K562 (cell line): ENCODE data around the gene MTFR2. TPM values are rescaled to one million over a fixed set of nuclear protein-coding genes. Genes with fewer than 3 reads are reported as not detected.

ENCODE experiments used
- CGGBP1 ChIP-seq: fragments of 250-450 bp; sonication (Bioruptor Pico); IDR thresholded peaks from 2 replicates; pipeline ENCODE4 v1.9.0; 2021; ENCODE audit warnings: mild to moderate bottlenecking
- CREBBP ChIP-seq: IDR thresholded peaks from one replicate; pipeline ENCODE4 v1.6.1; 2012; ENCODE audit warnings: low read depth, mild to moderate bottlenecking, control low read depth, inconsistent platforms, low read length
- HIVEP1 ChIP-seq: fragments of 250-450 bp; sonication (Bioruptor Pico); IDR thresholded peaks from 2 replicates; pipeline ENCODE4 v1.4.0; 2020; ENCODE audit warnings: mild to moderate bottlenecking
- HMGXB4 ChIP-seq: sonication (generic); formaldehyde crosslinking; IDR thresholded peaks from 2 replicates; pipeline ENCODE4 v1.8.1; 2023; ENCODE audit warnings: mild to moderate bottlenecking, missing genetic modification reagents
- NR2C2 ChIP-seq, 2 experiments: fragments of 200-800 bp in 1 of 2; sonication (Bioruptor generic) in 1 of 2; sonication (generic) in 1 of 2; formaldehyde crosslinking in 1 of 2; IDR thresholded peaks; 2 replicates each; pipeline versions ENCODE4 v1.6.1 to v1.8.0; 2016 to 2022; ENCODE audit warnings: mild to moderate bottlenecking in 1 of 2, missing compliant biosample characterization in 1 of 2, missing genetic modification characterization in 1 of 2, missing genetic modification reagents in 1 of 2
- RAD21 ChIP-seq, 2 experiments: fragments of 250-450 bp in 1 of 2; fragments of 450-650 bp in 1 of 2; sonication (Bioruptor Pico) in 1 of 2; formaldehyde crosslinking in 1 of 2; IDR thresholded peaks in 1 of 2; conservative IDR thresholded peaks in 1 of 2; 2 replicates each; pipeline versions ENCODE4 v1.4.0 to v1.8.0; 2020 to 2022; ENCODE audit warnings: mild to moderate bottlenecking in 2 of 2, moderate library complexity in 1 of 2
- RBM15 ChIP-seq: fragments of 200-400 bp; formaldehyde crosslinking; IDR thresholded peaks from 2 replicates; pipeline ENCODE4 v1.6.1; 2018; ENCODE audit warnings: mild to moderate bottlenecking, low read length, moderate library complexity; ENCODE audit not compliant: insufficient read depth
- RERE ChIP-seq: sonication (generic); formaldehyde crosslinking; IDR thresholded peaks from 2 replicates; pipeline ENCODE4 v1.8.0; 2023; ENCODE audit warnings: missing genetic modification reagents, mild to moderate bottlenecking, borderline replicate concordance
- SLC30A9 ChIP-seq: fragments of 250-450 bp; sonication (Bioruptor Pico); IDR thresholded peaks from 2 replicates; pipeline ENCODE4 v1.8.0; 2022; ENCODE audit warnings: mild to moderate bottlenecking, moderate library complexity
- SREBF1 ChIP-seq: fragments of 150-350 bp; IDR thresholded peaks from 2 replicates; pipeline ENCODE4 v1.6.1; 2014; ENCODE audit warnings: antibody characterized with exemption, low read depth, low read length, borderline replicate concordance
- USF1 ChIP-seq: sonication (generic); formaldehyde crosslinking; IDR thresholded peaks from 2 replicates; pipeline ENCODE4 v1.9.0; 2022; ENCODE audit warnings: mild to moderate bottlenecking, missing genetic modification reagents
- VEZF1 ChIP-seq: fragments of 200-800 bp; sonication (Bioruptor generic); IDR thresholded peaks from 2 replicates; pipeline ENCODE4 v1.6.1; 2017; ENCODE audit warnings: missing genetic modification characterization, missing compliant biosample characterization
- ZNF146 ChIP-seq: IDR thresholded peaks from one replicate; pipeline ENCODE4 v1.6.1; 2018; ENCODE audit warnings: missing compliant biosample characterization; ENCODE audit not compliant: unreplicated experiment
- ZNF444 ChIP-seq: fragments of 250-450 bp; sonication (Bioruptor Pico); IDR thresholded peaks from 2 replicates; pipeline ENCODE4 v1.4.0; 2020; ENCODE audit warnings: mild to moderate bottlenecking, moderate library complexity
- ZNF445 ChIP-seq: fragments of 250-450 bp; sonication (Bioruptor Pico); IDR thresholded peaks from 2 replicates; pipeline ENCODE4 v1.4.0; 2020; ENCODE audit warnings: low read depth, mild to moderate bottlenecking, moderate library complexity
- polyA plus RNA-seq, 8 experiments: library from polyadenylated mRNA; depleted of rRNA in 4 of 8; stranded (reverse) in 5 of 8; unstranded in 3 of 8; fragments of >200 nt; fragmentation: Nextera tagmentation in 2 of 8; fragmentation: Illumina TruSeq in 1 of 8; extraction: Ambion mirVana in 2 of 8; extraction: Trizol in 1 of 8; gene quantifications; 2 replicates each; pipeline versions ENCODE4 v1.2.1 to v1.2.3, GENCODE V29; 2011 to 2014; ENCODE audit warnings: inconsistent platforms in 1 of 8, missing spikeins in 1 of 8
- total RNA-seq, 7 experiments: library from RNA; depleted of rRNA in 6 of 7; stranded (reverse); fragments of >200 nt in 6 of 7; fragmentation: Illumina TruSeq in 2 of 7; extraction: Trizol in 2 of 7; gene quantifications; 2 replicates each; pipeline versions ENCODE4 v1.2.1 to v1.2.3, GENCODE V29; 2011 to 2021; ENCODE audit warnings: low replicate concordance in 1 of 7

The MTFR2 gene
- total and polyA plus RNA-seq, 9 of the 15 experiments (the other 6 are each of a cell fraction or from before 2014, with no cell fraction given), result 10.1 to 63.3 (median 45.9) TPM

- no peak for TF ChIP-seq RAD21 (CRISPR knock-in tag; conservative IDR thresholded peaks at IDR 0.05 in 1 of 2, IDR thresholded peaks at IDR 0.05 in 1 of 2)
- TF ChIP-seq HMGXB4 (CRISPR knock-in tag), result no peak
- TF ChIP-seq ZNF444 (CRISPR knock-in tag), result no peak
- TF ChIP-seq CGGBP1 (CRISPR knock-in tag), result no peak
- no peak for TF ChIP-seq RBM15
- no peak for TF ChIP-seq SREBF1
- 0 out of 2 replicates have a peak, but pooled peaks have one; percentile 24 for TF ChIP-seq RERE (CRISPR knock-in tag)
- no peak for TF ChIP-seq HIVEP1
- no peak; the same call in 1 of the 2 replicates for TF ChIP-seq VEZF1
- no peak for TF ChIP-seq CREBBP
- TF ChIP-seq NR2C2 (CRISPR knock-in tag; IDR thresholded peaks at IDR 0.05), result no peak; the same call in 1 of the 2 replicates
- TF ChIP-seq NR2C2 (tag; IDR thresholded peaks at IDR 0.05), result no peak
- no peak for TF ChIP-seq USF1 (CRISPR knock-in tag)
- TF ChIP-seq ZNF146, result no peak
- TF ChIP-seq SLC30A9 (CRISPR knock-in tag), result no peak
- no peak for TF ChIP-seq ZNF445 (CRISPR knock-in tag)
Measured at GRCh38 chr6:136288566-136289326, 38.6 kb upstream of the MTFR2 start (continued).
